GM12875 (cell line): ENCODE data around the gene TMTC3.

Experiments
- H3K4me3 ChIP-seq: one replicate; pipeline ENCODE4 v1.5.1; 2011; ENCODE audit warnings: low read depth, low read length, control low read depth
- TF ChIP-seq, protein P1 (sequence below): IDR thresholded peaks from 2 replicates; pipeline ENCODE4 v1.5.1; 2011; ENCODE audit warnings: low read depth, mild to moderate bottlenecking, control low read depth, inconsistent platforms, low read length, moderate library complexity, borderline replicate concordance; ENCODE audit not compliant: insufficient read depth

The TMTC3 gene

GRCh38 chr12:88243982-88244381 lies 101.9 kb downstream of the TMTC3 start:
- no peak overlapping the region for H3K4me3 ChIP-seq
- TF ChIP-seq, protein P1, sequence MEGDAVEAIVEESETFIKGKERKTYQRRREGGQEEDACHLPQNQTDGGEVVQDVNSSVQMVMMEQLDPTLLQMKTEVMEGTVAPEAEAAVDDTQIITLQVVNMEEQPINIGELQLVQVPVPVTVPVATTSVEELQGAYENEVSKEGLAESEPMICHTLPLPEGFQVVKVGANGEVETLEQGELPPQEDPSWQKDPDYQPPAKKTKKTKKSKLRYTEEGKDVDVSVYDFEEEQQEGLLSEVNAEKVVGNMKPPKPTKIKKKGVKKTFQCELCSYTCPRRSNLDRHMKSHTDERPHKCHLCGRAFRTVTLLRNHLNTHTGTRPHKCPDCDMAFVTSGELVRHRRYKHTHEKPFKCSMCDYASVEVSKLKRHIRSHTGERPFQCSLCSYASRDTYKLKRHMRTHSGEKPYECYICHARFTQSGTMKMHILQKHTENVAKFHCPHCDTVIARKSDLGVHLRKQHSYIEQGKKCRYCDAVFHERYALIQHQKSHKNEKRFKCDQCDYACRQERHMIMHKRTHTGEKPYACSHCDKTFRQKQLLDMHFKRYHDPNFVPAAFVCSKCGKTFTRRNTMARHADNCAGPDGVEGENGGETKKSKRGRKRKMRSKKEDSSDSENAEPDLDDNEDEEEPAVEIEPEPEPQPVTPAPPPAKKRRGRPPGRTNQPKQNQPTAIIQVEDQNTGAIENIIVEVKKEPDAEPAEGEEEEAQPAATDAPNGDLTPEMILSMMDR, result no peak

GRCh38 chr12:88245905-88246304 lies 103.8 kb downstream of the TMTC3 start:
- TF ChIP-seq, protein P1, result no peak
- H3K4me3 ChIP-seq, result no peak overlapping the region

GRCh38 chr12:88247241-88247643 lies 105.1 kb downstream of the TMTC3 start:
- no peak overlapping the region for H3K4me3 ChIP-seq
- TF ChIP-seq, protein P1, result no peak

DNA sequence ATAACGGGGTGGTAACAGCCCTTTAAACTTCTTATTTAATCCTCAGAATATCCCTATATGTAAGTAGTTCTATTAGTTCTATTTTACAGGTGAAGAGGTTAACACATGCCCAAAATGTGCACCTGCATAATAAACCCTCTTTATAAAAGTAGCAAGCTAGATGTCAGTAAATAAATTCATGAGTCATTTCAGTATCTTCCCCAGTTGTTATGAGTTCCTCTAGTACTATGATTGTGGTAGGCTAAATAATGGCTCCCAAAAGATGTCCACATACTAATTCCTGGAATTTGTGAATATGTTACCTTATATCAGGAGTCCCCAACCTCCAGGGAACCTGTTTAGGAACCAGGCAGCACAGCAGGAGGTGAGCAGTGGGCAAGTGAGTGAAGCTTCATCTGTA lies 106.5 kb downstream of the TMTC3 start:
- TF ChIP-seq, protein P1, result no peak
- no peak overlapping the region for H3K4me3 ChIP-seq
